GM19035 (cell line): ENCODE data around the gene B4GALT3.

ENCODE experiments used
- ATAC-seq: cut with Tn5 transposase; IDR thresholded peaks from one replicate; pipeline ENCODE4 v1.9.1; 2021; ENCODE audit not compliant: unreplicated experiment

B4GALT3 gene

GRCh38 chr1:161130266-161130665 is 47.0 kb downstream of the B4GALT3 start:
- ATAC-seq, result no peak

GRCh38 chr1:161128591-161129420 is 48.5 kb downstream of the B4GALT3 start:
- ATAC-seq, result no peak

GRCh38 chr1:161127649-161128048 is 49.7 kb downstream of the B4GALT3 start:
- no peak for ATAC-seq

GRCh38 chr1:161122967-161123366 is 54.3 kb downstream of the B4GALT3 start:
- ATAC-seq, result no peak

GRCh38 chr1:161121834-161122233 is 55.5 kb downstream of the B4GALT3 start:
- ATAC-seq, result no peak
